ENCODE results near the gene ABCC2. TPM values are rescaled to one million over a fixed set of nuclear protein-coding genes. Genes with fewer than 3 reads are reported as not detected.

Gene ABCC2
- total and polyA plus RNA-seq, 9 of the 15 experiments (the other 6 are each of a cell fraction or from before 2014, with no cell fraction given), result 0.03 to 0.18 (median 0.10) TPM; not detected in 1

DNA sequence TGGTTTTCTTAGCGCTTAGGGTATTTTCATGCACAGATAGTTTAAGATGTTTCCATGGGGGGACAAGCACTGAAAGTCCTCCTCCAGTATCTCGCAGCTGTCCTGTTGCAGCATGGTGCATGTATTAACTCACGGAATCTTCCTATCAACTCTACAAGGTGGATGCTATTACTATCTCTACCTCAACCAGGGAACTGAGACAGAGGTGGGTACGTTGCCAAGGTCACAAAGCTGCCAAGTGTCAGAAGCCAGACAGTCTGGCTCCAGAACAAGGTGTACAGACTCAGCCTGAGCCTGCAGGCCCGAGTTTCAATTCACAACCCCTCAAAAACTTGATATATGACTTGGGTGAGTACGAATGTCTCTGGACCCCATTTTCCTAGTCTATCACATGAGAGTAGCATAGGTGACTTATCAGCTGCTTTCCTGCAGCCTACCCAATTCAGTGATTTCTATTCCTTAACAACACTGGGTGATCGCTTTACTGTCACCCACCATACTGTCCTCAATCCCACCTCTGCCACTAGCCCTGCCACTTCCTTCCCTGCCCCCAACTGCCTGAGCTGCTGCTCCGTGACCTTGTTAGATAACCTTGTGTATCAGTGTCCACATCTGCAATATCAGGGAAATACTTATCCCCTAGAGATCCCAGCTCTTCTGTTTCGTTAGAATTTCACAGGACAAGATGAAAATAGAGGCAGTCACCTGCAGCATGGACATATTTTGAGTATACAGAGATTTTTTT, 92.1 kb downstream of the ABCC2 start:
- Histone ChIP-seq H3K4me1 (replicated peaks in 1 of 2; ENCODE audit: control insufficient read depth in 2 of 2, insufficient read depth in 2 of 2, low read length in 2 of 2) (peaks cover 0 to 4% of the 10 kb centered on the region in 2 experiments; a peak in 3 of 5 replicates), H3K9me3 (replicated peaks; ENCODE audit: control insufficient read depth, insufficient read depth, low read depth, low read length) (no peaks in the 10 kb centered on the region), H3K79me2 (ENCODE audit: control insufficient read depth, insufficient read depth, low read length) (no peaks in the 10 kb centered on the region), H3K4me3 (no peak overlapping the region), H3K4me2 (ENCODE audit: insufficient read depth, low read length) (no peak overlapping the region), H3K9ac (ENCODE audit: insufficient read depth in 1 of 2, low read depth in 2 of 2, low read length in 2 of 2) (no peak overlapping the region), H3K27me3 (ENCODE audit: control insufficient read depth in 2 of 2, insufficient read depth in 2 of 2, low read length in 2 of 2) (no peaks in the 10 kb centered on the region), H4K20me1 (replicated peaks; ENCODE audit: control insufficient read depth, insufficient read depth, low read length) (no peaks in the 10 kb centered on the region), H3K36me3 (ENCODE audit: control insufficient read depth, insufficient read depth, low read length) (peaks cover 4% of the 10 kb centered on the region; the same call in 1 of the 3 replicates), H2AFZ (ENCODE audit: low read depth, low read length) (no peak overlapping the region), H3K9me1 (ENCODE audit: control insufficient read depth, insufficient read depth, low read length) (no peaks in the 10 kb centered on the region), H3K27ac (ENCODE audit: extremely low read depth, low read depth, low read length) (no peak overlapping the region)
- in situ Hi-C loops (cut with MboI) (no loop called here), intact Hi-C loops (cut with micrococcal nuclease) (no loop called here)
- ChIA-PET CTCF (ENCODE audit: low intra/inter-chr PET ratio) (no interaction called here), POLR2A (interaction anchor here (0.6 kb wide), 2 partner anchors 9 to 634 kb away, joined by 3 to 4 read pairs; no protein-coding TSS in a partner anchor)
- peak in 1 of 4 experiments; percentile 5 for DNase-seq (ENCODE audit: extremely low read depth in 1 of 4, low spot score in 3 of 4)
- no peak for FAIRE-seq
- no peak for ATAC-seq
- no TSS peak for BruUV-seq (replicated peaks)
- 35% methylated on average over 9 of the region's 9 CpGs for WGBS (ENCODE audit: insufficient coverage, low coverage, missing lambda C conversion rate)
- no peak for TF ChIP-seq ZNF239 (CRISPR knock-in tag; IDR thresholded peaks at IDR 0.05)
- TF ChIP-seq, protein P1, sequence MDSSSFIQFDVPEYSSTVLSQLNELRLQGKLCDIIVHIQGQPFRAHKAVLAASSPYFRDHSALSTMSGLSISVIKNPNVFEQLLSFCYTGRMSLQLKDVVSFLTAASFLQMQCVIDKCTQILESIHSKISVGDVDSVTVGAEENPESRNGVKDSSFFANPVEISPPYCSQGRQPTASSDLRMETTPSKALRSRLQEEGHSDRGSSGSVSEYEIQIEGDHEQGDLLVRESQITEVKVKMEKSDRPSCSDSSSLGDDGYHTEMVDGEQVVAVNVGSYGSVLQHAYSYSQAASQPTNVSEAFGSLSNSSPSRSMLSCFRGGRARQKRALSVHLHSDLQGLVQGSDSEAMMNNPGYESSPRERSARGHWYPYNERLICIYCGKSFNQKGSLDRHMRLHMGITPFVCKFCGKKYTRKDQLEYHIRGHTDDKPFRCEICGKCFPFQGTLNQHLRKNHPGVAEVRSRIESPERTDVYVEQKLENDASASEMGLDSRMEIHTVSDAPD (CRISPR knock-in tag; IDR thresholded peaks at IDR 0.05), result no peak
- TF ChIP-seq, protein P2, sequence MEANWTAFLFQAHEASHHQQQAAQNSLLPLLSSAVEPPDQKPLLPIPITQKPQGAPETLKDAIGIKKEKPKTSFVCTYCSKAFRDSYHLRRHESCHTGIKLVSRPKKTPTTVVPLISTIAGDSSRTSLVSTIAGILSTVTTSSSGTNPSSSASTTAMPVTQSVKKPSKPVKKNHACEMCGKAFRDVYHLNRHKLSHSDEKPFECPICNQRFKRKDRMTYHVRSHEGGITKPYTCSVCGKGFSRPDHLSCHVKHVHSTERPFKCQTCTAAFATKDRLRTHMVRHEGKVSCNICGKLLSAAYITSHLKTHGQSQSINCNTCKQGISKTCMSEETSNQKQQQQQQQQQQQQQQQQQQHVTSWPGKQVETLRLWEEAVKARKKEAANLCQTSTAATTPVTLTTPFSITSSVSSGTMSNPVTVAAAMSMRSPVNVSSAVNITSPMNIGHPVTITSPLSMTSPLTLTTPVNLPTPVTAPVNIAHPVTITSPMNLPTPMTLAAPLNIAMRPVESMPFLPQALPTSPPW (CRISPR knock-in tag; IDR thresholded peaks at IDR 0.05), result no peak
- TF ChIP-seq EZH2 (IDR thresholded peaks at IDR 0.05; ENCODE audit: borderline replicate concordance, low read depth, low read length), result no peak
- no peak for TF ChIP-seq SETDB1 (IDR thresholded peaks at IDR 0.05; ENCODE audit: low read length)
- TF ChIP-seq CBFA2T2 (conservative IDR thresholded peaks at IDR 0.05), result peak; percentile 52; the same call in 1 of the 2 replicates
- TF ChIP-seq, protein P3, sequence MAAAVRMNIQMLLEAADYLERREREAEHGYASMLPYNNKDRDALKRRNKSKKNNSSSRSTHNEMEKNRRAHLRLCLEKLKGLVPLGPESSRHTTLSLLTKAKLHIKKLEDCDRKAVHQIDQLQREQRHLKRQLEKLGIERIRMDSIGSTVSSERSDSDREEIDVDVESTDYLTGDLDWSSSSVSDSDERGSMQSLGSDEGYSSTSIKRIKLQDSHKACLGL (CRISPR knock-in tag; IDR thresholded peaks at IDR 0.05; ENCODE audit: borderline replicate concordance, poor library complexity, severe bottlenecking), result no peak
- TF ChIP-seq ETV6 (IDR thresholded peaks at IDR 0.05; ENCODE audit: borderline replicate concordance in 1 of 2, low read depth in 2 of 2, low read length in 1 of 2), result no peak
- no peak for TF ChIP-seq ETV6 (CRISPR knock-in tag; IDR thresholded peaks at IDR 0.05; ENCODE audit: borderline replicate concordance)
- no peak for TF ChIP-seq MAFF (IDR thresholded peaks at IDR 0.05; ENCODE audit: low read length)
- TF ChIP-seq EP300 (IDR thresholded peaks at IDR 0.05; ENCODE audit: low read length), result peak; percentile 33; the same call in 1 of the 2 replicates
- peak; percentile 44; the same call in 1 of the 2 replicates for TF ChIP-seq NCOR1 (IDR thresholded peaks at IDR 0.05)
- TF ChIP-seq KLF16 (IDR thresholded peaks at IDR 0.05), result peak; percentile 32; the same call in 1 of the 2 replicates
- no peak for TF ChIP-seq ZNF696 (CRISPR knock-in tag; conservative IDR thresholded peaks at IDR 0.05)
- peak; percentile 73 for TF ChIP-seq TAL1 (IDR thresholded peaks at IDR 0.05)
- TF ChIP-seq DPF2 (IDR thresholded peaks at IDR 0.05), result peak; percentile 28; the same call in 1 of the 2 replicates
- peak; percentile 67 for TF ChIP-seq TEAD4 (IDR thresholded peaks at IDR 0.05; ENCODE audit: low read length)
- no peak for TF ChIP-seq TEAD4 (CRISPR knock-in tag; IDR thresholded peaks at IDR 0.05; ENCODE audit: borderline replicate concordance)
- TF ChIP-seq ARID1B (IDR thresholded peaks at IDR 0.05), result peak; percentile 67
- no peak for TF ChIP-seq RBM17 (IDR thresholded peaks at IDR 0.05; ENCODE audit: borderline replicate concordance, low read depth, low read length)
- TF ChIP-seq KDM1A (IDR thresholded peaks at IDR 0.05), result 0 out of 4 replicates have a peak, but pooled peaks of 1 of the 2 experiments have one; percentile 9
- 0 out of 4 replicates have a peak, but pooled peaks have one; percentile 9 to 10 for TF ChIP-seq TRIM24 (IDR thresholded peaks at IDR 0.05)
